HG02852 (cell line): ENCODE data around the gene DIP2C.
"Not testable (repeated sequence)": the region's sequence is repeated elsewhere in the genome, so short reads cannot be mapped to it uniquely, and the experiment has no call there.

ENCODE experiments used
- ATAC-seq: cut with Tn5 transposase; IDR thresholded peaks from one replicate; pipeline ENCODE4 v1.9.1; 2021; ENCODE audit warnings: mild to moderate bottlenecking, moderate library complexity; ENCODE audit not compliant: unreplicated experiment

The DIP2C gene

GRCh38 chr10:474946-475345, 214.5 kb downstream of the DIP2C start:
- ATAC-seq: no peak

GRCh38 chr10:474406-474805, 215.1 kb downstream of the DIP2C start:
- ATAC-seq: no peak

- no peak for ATAC-seq
These were observed 217.1 kb downstream of the DIP2C start for GRCh38 chr10:472241-472910.

- ATAC-seq: no peak
These were observed 219.0 kb downstream of the DIP2C start for GRCh38 chr10:470339-471003.

- no peak for ATAC-seq
These were observed 219.5 kb downstream of the DIP2C start for GRCh38 chr10:469947-470338.

GRCh38 chr10:459743-460142, 229.7 kb downstream of the DIP2C start:
- ATAC-seq: no peak

GRCh38 chr10:458421-458851, 231.0 kb downstream of the DIP2C start:
- ATAC-seq: no peak

- no peak for ATAC-seq
These were observed 233.0 kb downstream of the DIP2C start for GRCh38 chr10:456486-456885.

GRCh38 chr10:454860-455259, 234.6 kb downstream of the DIP2C start:
- no peak for ATAC-seq

- ATAC-seq: no peak
These were observed 235.8 kb downstream of the DIP2C start for GRCh38 chr10:453647-454046.

- ATAC-seq: no peak
These were observed 236.7 kb downstream of the DIP2C start for GRCh38 chr10:452512-453426.

- no peak for ATAC-seq
These were observed 237.6 kb downstream of the DIP2C start for GRCh38 chr10:451856-452255.

- ATAC-seq: peak; percentile 98
These were observed 238.4 kb downstream of the DIP2C start for GRCh38 chr10:451021-451471.

- ATAC-seq: no peak
These were observed 239.0 kb downstream of the DIP2C start for GRCh38 chr10:450463-450862.

GRCh38 chr10:449331-449730, 240.1 kb downstream of the DIP2C start:
- ATAC-seq: not testable (repeated sequence)

- ATAC-seq: no peak
These were observed 246.0 kb downstream of the DIP2C start for GRCh38 chr10:443459-443858.

- no peak for ATAC-seq
These were observed 247.3 kb downstream of the DIP2C start for GRCh38 chr10:442209-442608.

- no peak for ATAC-seq
These were observed 247.8 kb downstream of the DIP2C start for GRCh38 chr10:441659-442058.

- no peak for ATAC-seq
These were observed 249.3 kb downstream of the DIP2C start for GRCh38 chr10:440127-440526.

- no peak for ATAC-seq
These were observed 251.6 kb downstream of the DIP2C start for GRCh38 chr10:437698-438490.
